NCI-H146 treated with DMSO at 0.1 percent for 48 hours (cell line): Measurements from ENCODE around the gene ATP2B2.

Source experiments
- DNase-seq: peaks from one replicate; lab custom pipeline; 2025; ENCODE audit not compliant: unreplicated experiment; lab: John Stamatoyannopoulos, UW

ATP2B2 gene

DNA sequence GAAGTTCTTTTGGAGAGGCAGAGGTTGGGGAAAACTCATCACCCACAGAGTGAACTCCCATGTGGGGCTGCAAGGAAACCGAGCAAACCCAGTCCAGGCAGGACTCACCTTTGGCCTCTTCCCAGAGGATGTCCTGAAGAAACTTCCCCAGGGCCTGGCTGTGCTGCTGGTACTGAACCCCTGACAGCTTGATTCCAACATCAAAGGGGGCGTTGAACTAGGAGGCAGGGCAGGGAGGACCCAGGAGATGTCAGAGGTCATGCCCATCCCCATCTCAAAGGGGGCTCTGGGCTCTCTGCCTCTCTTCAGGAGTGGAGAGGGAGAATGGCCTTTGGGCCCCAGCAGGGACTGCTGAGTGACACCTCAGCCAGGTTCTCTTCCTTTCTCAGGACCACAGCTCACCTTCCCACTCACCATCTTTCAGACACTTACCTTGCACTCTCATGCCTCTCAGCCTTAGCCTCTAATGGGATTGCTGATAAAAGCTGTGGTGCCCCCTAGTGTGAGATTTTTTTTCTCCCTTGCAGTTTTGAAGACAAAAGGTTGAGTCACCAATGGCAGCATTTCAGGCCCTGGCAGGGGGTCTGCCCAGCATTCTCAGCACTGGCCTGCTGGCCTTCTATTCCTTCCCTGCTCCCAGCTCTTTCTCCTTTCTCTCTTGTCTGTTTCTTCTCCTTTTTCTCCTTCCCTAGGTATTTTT lies 218.6 kb downstream of the ATP2B2 start:
- peak; percentile 58 for DNase-seq

- no peak for DNase-seq
These were observed 219.3 kb downstream of the ATP2B2 start for GRCh38 chr3:10286133-10286524.

- DNase-seq: no peak
These were observed 219.9 kb downstream of the ATP2B2 start for GRCh38 chr3:10285272-10286132.

GRCh38 chr3:10284496-10284895 lies 220.9 kb downstream of the ATP2B2 start:
- DNase-seq: no peak

GRCh38 chr3:10283638-10284037 lies 221.7 kb downstream of the ATP2B2 start:
- no peak for DNase-seq

GRCh38 chr3:10281951-10282350 lies 223.4 kb downstream of the ATP2B2 start:
- DNase-seq: no peak

GRCh38 chr3:10280571-10280970 lies 224.8 kb downstream of the ATP2B2 start:
- DNase-seq: no peak

- no peak for DNase-seq
These were observed 225.2 kb downstream of the ATP2B2 start for GRCh38 chr3:10280177-10280529.

DNA sequence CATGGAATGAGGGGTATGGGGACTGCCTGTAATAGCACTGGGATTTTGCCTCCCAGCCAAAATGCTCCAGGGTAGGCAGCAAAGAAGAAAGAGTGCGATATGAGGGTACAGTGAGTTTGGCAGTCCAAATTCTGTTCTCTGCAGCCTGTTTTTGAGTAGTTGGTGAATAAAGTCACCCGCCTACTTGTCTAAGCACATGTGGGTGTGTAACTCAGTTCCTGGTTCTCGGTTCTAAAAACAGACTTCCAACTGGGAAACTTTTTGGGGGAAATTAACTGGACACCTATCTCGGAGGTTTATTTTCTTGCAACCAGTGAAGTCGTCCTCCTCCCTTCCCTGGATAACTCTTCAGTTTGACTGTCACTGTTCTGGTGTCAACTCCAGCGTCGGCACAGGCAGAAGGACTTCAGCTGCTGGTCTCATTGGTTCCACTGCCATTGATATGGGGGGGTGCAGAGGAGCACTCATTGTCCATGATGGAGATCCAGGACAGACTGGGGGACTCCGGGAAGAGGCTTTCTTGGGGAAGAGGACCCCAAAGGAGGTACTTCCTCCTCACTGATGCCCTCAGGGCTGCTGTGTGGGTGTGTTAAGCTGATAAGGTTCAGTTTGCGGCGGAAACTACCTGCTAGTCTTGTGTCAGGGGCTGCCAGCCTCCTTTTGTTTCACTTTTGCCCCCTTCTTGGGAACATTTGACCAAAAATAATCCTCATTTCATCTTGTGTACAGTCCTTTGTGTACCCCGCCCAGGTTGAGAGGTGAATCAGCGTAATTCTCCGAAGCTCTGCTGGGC lies 225.8 kb downstream of the ATP2B2 start:
- DNase-seq: no peak

GRCh38 chr3:10278501-10278900 lies 226.9 kb downstream of the ATP2B2 start:
- no peak for DNase-seq

- DNase-seq: no peak
These were observed 228.2 kb downstream of the ATP2B2 start for GRCh38 chr3:10277115-10277625.

DNA sequence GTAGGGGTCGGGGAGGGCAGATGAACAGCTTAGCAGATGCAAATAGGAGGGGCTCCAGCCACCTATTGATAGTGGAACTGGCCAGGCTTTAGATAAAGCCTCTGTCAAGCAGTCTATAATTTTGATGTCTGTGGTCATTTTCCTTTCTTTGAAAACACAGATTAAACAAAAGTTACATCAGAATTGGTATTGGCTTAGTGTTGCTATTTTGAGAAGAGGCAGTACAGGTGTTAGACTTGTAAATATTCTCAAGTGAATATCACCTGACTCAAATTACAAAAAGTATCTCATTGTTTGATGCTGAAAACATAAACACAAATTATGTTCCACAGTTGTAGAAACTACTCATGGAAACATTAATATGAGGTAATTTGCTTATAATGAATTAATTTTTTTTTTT lies 230.8 kb downstream of the ATP2B2 start:
- DNase-seq: peak; percentile 76
